Upper lobe of left lung (tissue), 4 donors: Measurements from ENCODE around the gene CHAF1A.

Experiments
- EP300 ChIP-seq, 4 donors: sonication (generic); formaldehyde crosslinking; IDR thresholded peaks; one replicate each; pipeline ENCODE4 v1.5.1; 2017; ENCODE audit warnings: antibody characterized with exemption in 4 of 4, control low read depth in 2 of 4
- POLR2A ChIP-seq, 4 donors: fragments of 450-650 bp; IDR thresholded peaks; one replicate each; pipeline ENCODE4 v1.5.1; 2016 to 2017; ENCODE audit warnings: antibody characterized with exemption in 4 of 4, mild to moderate bottlenecking in 2 of 4
- TF ChIP-seq, protein P1 (sequence below), 6 experiments: fragments of 450-650 bp in 4 of 6; fragments of 200-600 bp in 2 of 6; sonication (generic) in 2 of 6; IDR thresholded peaks; one replicate each; pipeline ENCODE4 v1.5.1; 2016 to 2019; ENCODE audit warnings: antibody characterized with exemption in 6 of 6

DNA sequence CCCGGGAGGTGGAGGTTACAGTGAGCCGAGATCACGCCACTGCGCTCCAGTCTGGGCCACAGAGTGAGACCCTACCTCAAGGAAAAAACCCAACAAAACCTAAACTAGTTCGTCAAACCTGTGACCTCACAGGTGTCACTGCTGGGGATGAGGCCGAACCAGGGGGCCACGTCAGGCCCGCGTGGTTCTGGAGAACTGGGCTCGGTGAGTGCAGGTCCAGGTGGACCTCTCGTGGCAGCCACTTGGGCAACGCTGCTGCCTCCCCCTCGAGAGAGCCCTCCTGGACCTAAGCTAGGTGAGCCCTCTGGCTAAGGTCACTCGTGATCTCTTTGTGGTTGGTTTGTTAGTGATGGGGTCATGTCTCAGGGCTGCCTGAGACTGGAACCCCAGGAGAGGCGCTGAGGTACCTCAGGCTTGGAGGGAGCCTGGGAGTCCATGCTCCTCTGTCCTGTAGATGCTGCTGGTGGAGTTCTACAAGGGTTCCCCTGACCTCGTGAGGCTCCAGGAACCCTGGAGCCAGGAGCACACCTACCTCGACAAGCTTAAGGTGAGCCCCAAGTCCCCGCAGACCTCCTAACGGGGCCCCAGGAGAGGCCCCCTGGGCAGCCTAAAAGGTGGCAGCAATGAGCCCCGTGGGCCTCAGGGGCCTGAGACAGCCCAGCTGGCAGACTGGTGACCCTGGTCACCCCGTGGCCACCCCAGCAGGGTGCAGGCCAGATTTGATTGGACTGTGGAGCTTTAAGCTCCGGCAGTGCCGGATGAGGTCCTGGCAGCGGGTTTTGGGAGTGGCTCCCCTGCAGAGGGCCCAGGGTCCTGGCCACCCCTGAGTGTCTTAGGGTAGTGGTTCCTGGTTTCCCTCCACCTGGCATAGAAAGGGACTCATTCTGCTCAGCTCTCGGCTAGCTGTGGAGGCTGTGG, 43.5 kb upstream of the CHAF1A start:
- TF ChIP-seq, protein P1, sequence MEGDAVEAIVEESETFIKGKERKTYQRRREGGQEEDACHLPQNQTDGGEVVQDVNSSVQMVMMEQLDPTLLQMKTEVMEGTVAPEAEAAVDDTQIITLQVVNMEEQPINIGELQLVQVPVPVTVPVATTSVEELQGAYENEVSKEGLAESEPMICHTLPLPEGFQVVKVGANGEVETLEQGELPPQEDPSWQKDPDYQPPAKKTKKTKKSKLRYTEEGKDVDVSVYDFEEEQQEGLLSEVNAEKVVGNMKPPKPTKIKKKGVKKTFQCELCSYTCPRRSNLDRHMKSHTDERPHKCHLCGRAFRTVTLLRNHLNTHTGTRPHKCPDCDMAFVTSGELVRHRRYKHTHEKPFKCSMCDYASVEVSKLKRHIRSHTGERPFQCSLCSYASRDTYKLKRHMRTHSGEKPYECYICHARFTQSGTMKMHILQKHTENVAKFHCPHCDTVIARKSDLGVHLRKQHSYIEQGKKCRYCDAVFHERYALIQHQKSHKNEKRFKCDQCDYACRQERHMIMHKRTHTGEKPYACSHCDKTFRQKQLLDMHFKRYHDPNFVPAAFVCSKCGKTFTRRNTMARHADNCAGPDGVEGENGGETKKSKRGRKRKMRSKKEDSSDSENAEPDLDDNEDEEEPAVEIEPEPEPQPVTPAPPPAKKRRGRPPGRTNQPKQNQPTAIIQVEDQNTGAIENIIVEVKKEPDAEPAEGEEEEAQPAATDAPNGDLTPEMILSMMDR (IDR thresholded peaks at IDR 0.05), result no peak
- no peak for TF ChIP-seq POLR2A (IDR thresholded peaks at IDR 0.05)
- TF ChIP-seq EP300 (IDR thresholded peaks at IDR 0.05), result no peak
